ENCODE measurements around the gene TCF19.

Gene TCF19

GRCh38 chr6:31122791-31123706, 35.3 kb upstream of the TCF19 start (continued):
- TF ChIP-seq ZNF473 (tag by site-specific recombination; IDR thresholded peaks at IDR 0.05) = no peak

- Histone ChIP-seq H3K27ac (ENCODE audit: extremely low read depth, low read depth, low read length) (no peak overlapping the region), H3K4me3 (ENCODE audit: low read depth, low read length) (no peak overlapping the region), H3K4me1 (ENCODE audit: control insufficient read depth, insufficient read depth, low read length) (peaks cover 10% of the 10 kb centered on the region), H3K9me3 (ENCODE audit: control insufficient read depth, insufficient read depth, low read depth, low read length) (no peaks in the 10 kb centered on the region), H3K36me3 (ENCODE audit: control insufficient read depth in 2 of 2, insufficient read depth in 1 of 2, low read length in 2 of 2) (no peaks in the 10 kb centered on the region)
- no peak for TF ChIP-seq ZXDB (tag by site-specific recombination; IDR thresholded peaks at IDR 0.05)
- peak; percentile 74 for TF ChIP-seq EGR2 (tag by site-specific recombination; IDR thresholded peaks at IDR 0.05; ENCODE audit: low read depth)
- TF ChIP-seq, protein P1, sequence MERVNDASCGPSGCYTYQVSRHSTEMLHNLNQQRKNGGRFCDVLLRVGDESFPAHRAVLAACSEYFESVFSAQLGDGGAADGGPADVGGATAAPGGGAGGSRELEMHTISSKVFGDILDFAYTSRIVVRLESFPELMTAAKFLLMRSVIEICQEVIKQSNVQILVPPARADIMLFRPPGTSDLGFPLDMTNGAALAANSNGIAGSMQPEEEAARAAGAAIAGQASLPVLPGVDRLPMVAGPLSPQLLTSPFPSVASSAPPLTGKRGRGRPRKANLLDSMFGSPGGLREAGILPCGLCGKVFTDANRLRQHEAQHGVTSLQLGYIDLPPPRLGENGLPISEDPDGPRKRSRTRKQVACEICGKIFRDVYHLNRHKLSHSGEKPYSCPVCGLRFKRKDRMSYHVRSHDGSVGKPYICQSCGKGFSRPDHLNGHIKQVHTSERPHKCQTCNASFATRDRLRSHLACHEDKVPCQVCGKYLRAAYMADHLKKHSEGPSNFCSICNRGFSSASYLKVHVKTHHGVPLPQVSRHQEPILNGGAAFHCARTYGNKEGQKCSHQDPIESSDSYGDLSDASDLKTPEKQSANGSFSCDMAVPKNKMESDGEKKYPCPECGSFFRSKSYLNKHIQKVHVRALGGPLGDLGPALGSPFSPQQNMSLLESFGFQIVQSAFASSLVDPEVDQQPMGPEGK (tag by site-specific recombination; IDR thresholded peaks at IDR 0.05) = 0 out of 2 replicates have a peak, but pooled peaks have one; percentile 10
- no peak for TF ChIP-seq ZSCAN30 (tag by site-specific recombination; IDR thresholded peaks at IDR 0.05)
- peak; percentile 78 for TF ChIP-seq ZFHX2 (tag by site-specific recombination; conservative IDR thresholded peaks at IDR 0.05)
- TF ChIP-seq ZIC2 (tag by site-specific recombination; IDR thresholded peaks at IDR 0.05) = peak; percentile 64
- peak; percentile 57; the same call in 1 of the 2 replicates for TF ChIP-seq ZNF10 (tag by site-specific recombination; IDR thresholded peaks at IDR 0.05)
- no peak for TF ChIP-seq ZNF350 (tag by site-specific recombination; IDR thresholded peaks at IDR 0.05)
- 0 out of 2 replicates have a peak, but pooled peaks have one; percentile 14 for TF ChIP-seq SP7 (tag by site-specific recombination; IDR thresholded peaks at IDR 0.05)
- 0 out of 2 replicates have a peak, but pooled peaks have one; percentile 11 for TF ChIP-seq ZBTB17 (tag by site-specific recombination; IDR thresholded peaks at IDR 0.05)
- peak; percentile 22; the same call in 1 of the 2 replicates for TF ChIP-seq ZNF366 (tag by site-specific recombination; conservative IDR thresholded peaks at IDR 0.05)
- ChIA-PET POLR2A (no interaction called here), CTCF (interaction anchor here (0.6 to 11.3 kb wide), 9 partner anchors 9 to 1088 kb away, joined by 3 to 100 read pairs (median 10); partner anchors contain the start of genes C6orf15, PSORS1C1 and PSORS1C2)
Measured at GRCh38 chr6:31125162-31125561, 33.2 kb upstream of the TCF19 start.

DNA sequence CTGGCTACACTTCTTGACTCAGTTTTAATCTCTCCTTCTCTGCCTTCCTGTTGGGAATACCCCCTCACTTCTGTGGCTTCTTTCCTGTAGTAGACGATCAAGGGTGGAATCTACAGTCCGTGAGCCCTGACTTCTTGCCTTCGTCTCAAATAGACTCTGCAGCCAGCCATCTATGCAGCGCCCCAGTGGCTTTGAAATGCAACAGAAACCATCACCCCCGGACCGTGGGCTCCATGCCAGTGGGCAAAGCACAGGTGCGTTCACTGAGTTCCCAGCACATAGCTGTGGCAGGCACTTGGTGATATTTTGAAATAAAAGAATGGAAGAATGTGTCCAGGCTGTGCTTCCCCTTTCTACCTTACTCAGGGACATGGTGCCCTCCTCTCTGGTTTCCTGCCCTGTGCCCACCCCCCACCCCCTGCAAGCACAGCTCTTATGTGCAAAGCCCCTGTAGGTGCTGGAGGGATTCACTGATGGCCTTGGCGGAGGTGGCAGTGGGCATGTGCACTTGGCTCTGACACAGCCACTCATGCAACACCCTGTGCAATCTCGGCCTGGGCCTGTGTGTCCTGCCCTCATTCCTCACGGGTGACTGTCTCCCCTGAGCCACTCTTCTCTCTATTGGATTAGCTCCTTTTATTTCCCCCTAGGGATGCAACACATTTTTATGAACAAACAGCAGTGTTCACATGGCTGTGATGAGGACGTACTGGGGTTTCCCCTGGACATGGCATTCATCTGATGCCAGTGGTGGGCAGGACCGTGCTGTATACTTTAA, 32.6 kb upstream of the TCF19 start:
- no peak for TF ChIP-seq ZNF19 (tag by site-specific recombination; IDR thresholded peaks at IDR 0.05; ENCODE audit: low read depth)
- TF ChIP-seq ZNF48 (tag by site-specific recombination; IDR thresholded peaks at IDR 0.05) = no peak
- TF ChIP-seq ZNF785 (tag by site-specific recombination; IDR thresholded peaks at IDR 0.05) = no peak
- no peak for TF ChIP-seq ZNF449 (tag by site-specific recombination; IDR thresholded peaks at IDR 0.05)
- TF ChIP-seq TCF7L2 (IDR thresholded peaks at IDR 0.05; ENCODE audit: borderline replicate concordance, low read depth, low read length) = no peak
- TF ChIP-seq GLIS1 (tag by site-specific recombination; IDR thresholded peaks at IDR 0.05) = no peak
- no peak for TF ChIP-seq ZNF501 (tag by site-specific recombination; IDR thresholded peaks at IDR 0.05)
- no peak for TF ChIP-seq ZNF791 (tag by site-specific recombination; IDR thresholded peaks at IDR 0.05)
- no peak for TF ChIP-seq ZNF202 (tag by site-specific recombination; IDR thresholded peaks at IDR 0.05; ENCODE audit: borderline replicate concordance)
- TF ChIP-seq ZNF266 (tag by site-specific recombination; IDR thresholded peaks at IDR 0.05; ENCODE audit: low read depth) = no peak
- POLR2A ChIA-PET = no interaction called here
- Histone ChIP-seq H3K27ac (ENCODE audit: extremely low read depth, low read depth, low read length) (no peak overlapping the region), H3K4me1 (ENCODE audit: control insufficient read depth, insufficient read depth, low read length) (peaks cover 10% of the 10 kb centered on the region), H3K9me3 (ENCODE audit: control insufficient read depth, insufficient read depth, low read depth, low read length) (no peaks in the 10 kb centered on the region), H3K36me3 (ENCODE audit: control insufficient read depth in 2 of 2, insufficient read depth in 1 of 2, low read length in 2 of 2) (no peaks in the 10 kb centered on the region), H3K4me3 (ENCODE audit: low read depth, low read length) (no peak overlapping the region)
- CTCF ChIA-PET = interaction anchor here (0.7 to 11.3 kb wide), 13 partner anchors 9 to 274 kb away, joined by 3 to 100 read pairs (median 11); partner anchors contain the start of genes C6orf15, PSORS1C1 and PSORS1C2
